ENCODE data around the gene SMIM30. TPM values are rescaled to one million over a fixed set of nuclear protein-coding genes. Genes with fewer than 3 reads are reported as not detected.

Gene SMIM30
- total and polyA plus RNA-seq, 7 donors = 56.2 to 115 (median 67.8) TPM

DNA sequence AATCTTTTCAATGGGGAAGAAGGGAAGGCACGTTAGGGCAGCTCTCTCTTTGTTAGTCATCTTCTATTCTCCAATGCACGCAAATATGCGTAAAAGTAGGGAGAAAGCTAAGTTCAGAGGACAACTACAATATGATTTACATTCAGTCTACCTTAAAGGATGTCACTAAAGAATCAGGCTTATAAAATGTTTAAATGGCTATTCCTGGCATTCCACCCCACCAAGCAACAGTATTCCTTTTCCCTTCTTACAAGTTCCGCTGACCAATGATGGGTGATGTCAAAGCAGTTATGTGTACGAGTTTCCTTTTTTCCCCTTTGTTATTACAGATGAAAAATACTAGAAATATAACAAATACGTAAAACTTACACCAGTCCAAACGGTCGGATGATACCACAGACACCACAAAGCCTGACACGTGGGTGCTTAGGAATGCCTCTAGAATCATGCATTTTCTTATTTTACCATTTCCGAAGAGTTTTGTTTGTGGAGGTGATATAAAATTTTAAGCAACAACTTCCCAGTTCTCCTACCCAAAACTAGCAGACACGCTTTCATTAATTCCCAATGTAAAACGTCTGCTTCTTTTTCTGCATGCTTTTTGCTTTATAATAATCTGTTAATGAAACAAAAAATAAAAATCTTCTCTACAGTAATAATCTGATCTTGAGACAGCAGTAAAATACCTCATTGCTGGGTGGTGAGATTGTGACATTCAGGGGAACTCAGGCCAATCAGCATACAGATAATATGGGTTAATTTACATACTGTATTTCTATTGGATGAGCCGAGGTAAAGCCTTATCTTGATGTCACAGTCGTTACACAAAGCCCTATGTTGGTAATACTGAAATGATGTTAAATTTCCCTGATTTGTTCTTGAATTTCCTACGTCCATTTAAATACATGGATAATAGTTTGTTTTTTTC is 31.0 kb downstream of the SMIM30 start:
- ATAC-seq (peak; percentile 54 to 86 (median 63)), DNase-seq (no peak)
- 22 to 29% (median 28%) methylated on average over 15 of the region's 15 CpGs for WGBS, 3 donors
- Histone ChIP-seq H3K36me3 (ENCODE audit: insufficient read depth in 1 of 2, low read depth in 1 of 2) (no peaks in the 10 kb centered on the region), H3K4me3 (peak overlapping the region; percentile 64), H3K27me3 (ENCODE audit: insufficient read depth in 3 of 3, low read length in 2 of 3) (peaks cover 0 to 10% (median 0%) of the 10 kb centered on the region in 3 donors), H3K4me1 (no peaks in the 10 kb centered on the region), H3K9me3 (no peaks in the 10 kb centered on the region), H3K27ac (peak overlapping the region; percentile 16)
- TF ChIP-seq, protein P1, sequence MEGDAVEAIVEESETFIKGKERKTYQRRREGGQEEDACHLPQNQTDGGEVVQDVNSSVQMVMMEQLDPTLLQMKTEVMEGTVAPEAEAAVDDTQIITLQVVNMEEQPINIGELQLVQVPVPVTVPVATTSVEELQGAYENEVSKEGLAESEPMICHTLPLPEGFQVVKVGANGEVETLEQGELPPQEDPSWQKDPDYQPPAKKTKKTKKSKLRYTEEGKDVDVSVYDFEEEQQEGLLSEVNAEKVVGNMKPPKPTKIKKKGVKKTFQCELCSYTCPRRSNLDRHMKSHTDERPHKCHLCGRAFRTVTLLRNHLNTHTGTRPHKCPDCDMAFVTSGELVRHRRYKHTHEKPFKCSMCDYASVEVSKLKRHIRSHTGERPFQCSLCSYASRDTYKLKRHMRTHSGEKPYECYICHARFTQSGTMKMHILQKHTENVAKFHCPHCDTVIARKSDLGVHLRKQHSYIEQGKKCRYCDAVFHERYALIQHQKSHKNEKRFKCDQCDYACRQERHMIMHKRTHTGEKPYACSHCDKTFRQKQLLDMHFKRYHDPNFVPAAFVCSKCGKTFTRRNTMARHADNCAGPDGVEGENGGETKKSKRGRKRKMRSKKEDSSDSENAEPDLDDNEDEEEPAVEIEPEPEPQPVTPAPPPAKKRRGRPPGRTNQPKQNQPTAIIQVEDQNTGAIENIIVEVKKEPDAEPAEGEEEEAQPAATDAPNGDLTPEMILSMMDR (IDR thresholded peaks at IDR 0.05) = no peak
- intact Hi-C loops (cut with DNase I) = no loop called here

- intact Hi-C loops (cut with DNase I) = no loop called here
- H3K27me3 ChIP-seq (ENCODE audit: insufficient read depth in 3 of 3, low read length in 2 of 3) = peaks cover 0 to 8% (median 0%) of the 10 kb centered on the region in 3 donors
- DNase-seq = peak; percentile 50 to 76
- TF ChIP-seq, protein P1 (IDR thresholded peaks at IDR 0.05) = no peak
- 1 to 2% (median 1%) methylated on average over 29 of the region's 29 CpGs for WGBS, 3 donors
- peak within 1 kb of the TSS; percentile 64 for H3K4me3 ChIP-seq
- no peaks in the 10 kb centered on the region for H3K36me3 ChIP-seq (ENCODE audit: insufficient read depth in 1 of 2, low read depth in 1 of 2)
- H3K27ac ChIP-seq = peak within 1 kb of the TSS; percentile 16
- ATAC-seq = peak; percentile 40 to 92 (median 63)
- no peaks in the 10 kb centered on the region for H3K4me1 ChIP-seq
- no peaks in the 10 kb centered on the region for H3K9me3 ChIP-seq
Observed at GRCh38 chr7:113086431-113086888, 31.9 kb downstream of the SMIM30 start, which contains the start of gene GPR85. Gene GPR85 (minus strand): TSS chr7:113086827. CDS start chr7:113084721, 2,106 bp downstream.

- no peak for DNase-seq
- WGBS, 3 donors = 23 to 29% (median 23%) methylated on average over 16 of the region's 16 CpGs
- TF ChIP-seq, protein P1 (IDR thresholded peaks at IDR 0.05) = no peak
- H3K4me3 ChIP-seq = peak overlapping the region; percentile 64
- no peaks in the 10 kb centered on the region for H3K36me3 ChIP-seq (ENCODE audit: insufficient read depth in 1 of 2, low read depth in 1 of 2)
- peaks cover 0 to 8% (median 2%) of the 10 kb centered on the region in 3 donors for H3K27me3 ChIP-seq (ENCODE audit: insufficient read depth in 3 of 3, low read length in 2 of 3)
- H3K9me3 ChIP-seq = no peaks in the 10 kb centered on the region
- H3K4me1 ChIP-seq = no peaks in the 10 kb centered on the region
- peak in 1 of 4 donors; percentile 21 for ATAC-seq
- no peak overlapping the region for H3K27ac ChIP-seq
- intact Hi-C loops (cut with DNase I) = no loop called here
Observed at GRCh38 chr7:113085781-113086390, 32.5 kb downstream of the SMIM30 start.

DNA sequence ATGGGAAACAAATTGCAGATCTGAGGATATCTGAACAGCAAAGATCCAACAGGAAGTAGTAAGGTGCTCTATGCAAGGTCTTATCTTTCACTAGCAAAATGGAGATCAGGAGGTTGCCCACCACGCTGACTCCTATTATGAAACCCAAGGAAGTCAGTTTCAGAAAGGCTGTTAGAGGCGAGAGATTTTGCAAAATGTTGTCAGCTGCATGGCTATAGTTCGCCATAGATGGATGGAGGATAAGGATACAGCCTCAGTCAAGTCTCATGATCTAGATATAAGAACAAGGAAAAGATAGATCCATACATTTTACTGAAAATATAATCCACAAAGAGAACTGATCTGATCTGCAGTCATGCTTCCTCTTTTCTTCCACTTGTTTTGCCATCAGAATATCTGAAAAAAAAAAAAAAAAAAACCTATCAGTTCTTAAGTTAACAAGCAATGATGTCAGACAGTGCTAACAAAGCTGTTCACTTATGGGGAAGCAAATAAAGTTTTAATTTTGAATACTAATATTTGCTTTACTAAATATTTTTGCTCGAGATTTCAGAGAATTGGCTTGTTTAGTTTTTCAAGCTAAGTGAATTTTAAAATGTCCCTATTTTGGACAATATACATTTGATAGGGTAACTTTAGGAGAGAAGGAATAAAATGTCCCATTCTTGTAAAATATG is 33.7 kb downstream of the SMIM30 start:
- Histone ChIP-seq H3K9me3 (no peaks in the 10 kb centered on the region), H3K4me1 (no peaks in the 10 kb centered on the region), H3K36me3 (ENCODE audit: insufficient read depth in 1 of 2, low read depth in 1 of 2) (no peaks in the 10 kb centered on the region), H3K4me3 (no peak overlapping the region), H3K27me3 (ENCODE audit: insufficient read depth in 3 of 3, low read length in 2 of 3) (peaks cover 0 to 8% (median 4%) of the 10 kb centered on the region in 3 donors), H3K27ac (no peak overlapping the region)
- intact Hi-C loops (cut with DNase I) = no loop called here
- no peak for DNase-seq
- TF ChIP-seq, protein P1 (IDR thresholded peaks at IDR 0.05) = no peak
- no peak for ATAC-seq
- WGBS, 3 donors = 90 to 94% (median 91%) methylated on average over 4 of the region's 4 CpGs

All from psoas muscle (tissue), 8 donors.